Effector memory CD4-positive, alpha-beta T cell (primary cell): ENCODE data around the gene FYN.

Experiments
- DNase-seq, 3 donors: peaks; one replicate each; pipeline ENCODE4 v3.0.0-alpha.2; 2020
- H3K27ac ChIP-seq: 2 replicates; pipeline ENCODE4 v1.7.0; 2013; ENCODE audit warnings: mild to moderate bottlenecking, low read length, moderate library complexity; ENCODE audit not compliant: insufficient read depth, poor library complexity, severe bottlenecking
- H3K27me3 ChIP-seq: replicated peaks from 2 replicates; pipeline ENCODE4 v1.7.0; 2013; ENCODE audit warnings: mild to moderate bottlenecking, low read length; ENCODE audit not compliant: insufficient read depth, control insufficient read depth, poor library complexity, severe bottlenecking
- H3K36me3 ChIP-seq: 2 replicates; pipeline ENCODE4 v1.7.0; 2013; ENCODE audit warnings: mild to moderate bottlenecking, low read length, moderate library complexity; ENCODE audit not compliant: control insufficient read depth, insufficient read depth
- H3K4me1 ChIP-seq: 2 replicates; pipeline ENCODE4 v1.7.0; 2013; ENCODE audit warnings: low read length, mild to moderate bottlenecking; ENCODE audit not compliant: control insufficient read depth, insufficient read depth, poor library complexity, severe bottlenecking
- H3K4me3 ChIP-seq: 2 replicates; pipeline ENCODE4 v1.7.0; 2013; ENCODE audit warnings: low read length, low read depth, mild to moderate bottlenecking; ENCODE audit not compliant: insufficient read depth, poor library complexity, severe bottlenecking
- H3K9me3 ChIP-seq: 2 replicates; pipeline ENCODE4 v1.7.0; 2013; ENCODE audit warnings: mild to moderate bottlenecking, low read length, moderate library complexity; ENCODE audit not compliant: control insufficient read depth

The FYN gene

DNA sequence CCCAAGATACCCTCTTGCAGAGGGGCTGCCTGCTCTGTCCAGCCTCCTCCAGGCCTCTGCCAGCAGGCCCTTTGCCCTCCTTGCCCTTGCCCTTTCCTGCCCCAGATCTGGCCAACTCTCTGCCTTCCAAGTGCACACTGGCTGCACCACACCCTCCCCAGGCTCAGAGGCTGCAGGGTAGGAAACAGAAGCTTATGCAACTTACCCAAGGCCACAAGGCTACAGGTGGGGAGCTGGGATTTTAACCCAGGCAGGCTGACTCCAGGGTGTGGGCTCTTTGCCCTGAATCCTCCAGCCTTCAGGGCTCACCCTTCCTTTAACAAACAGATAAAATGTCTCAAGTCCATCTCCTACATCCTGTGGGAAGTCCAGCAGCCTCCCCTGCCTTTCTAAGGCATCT lies 253.1 kb downstream of the FYN start:
- no peaks in the 10 kb centered on the region for H3K9me3 ChIP-seq
- H3K4me1 ChIP-seq, result no peaks in the 10 kb centered on the region
- no peak overlapping the region for H3K27ac ChIP-seq
- H3K4me3 ChIP-seq, result no peak overlapping the region
- H3K36me3 ChIP-seq, result no peaks in the 10 kb centered on the region
- no peaks in the 10 kb centered on the region for H3K27me3 ChIP-seq
- DNase-seq, result no peak

DNA sequence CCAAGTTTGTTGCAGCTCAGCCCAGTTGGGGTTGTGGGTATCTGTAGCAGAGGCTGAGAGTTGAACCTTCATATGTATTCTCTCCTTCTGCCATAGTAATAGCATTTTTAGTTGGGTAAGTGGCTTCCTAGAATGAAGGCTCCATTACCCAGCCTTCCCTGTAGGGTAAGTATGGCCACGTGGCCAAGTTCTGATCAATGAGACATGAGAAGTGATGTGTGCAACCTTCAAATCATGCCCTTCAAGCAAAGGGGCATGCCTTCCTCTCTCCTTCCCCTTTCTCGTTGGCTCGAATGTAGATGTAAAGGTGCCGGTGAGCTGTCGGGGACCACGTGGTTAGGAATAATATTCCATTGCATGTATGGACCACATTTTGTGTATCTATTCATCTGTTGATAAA lies 254.8 kb downstream of the FYN start:
- no peak for DNase-seq
- Histone ChIP-seq H3K36me3 (no peaks in the 10 kb centered on the region), H3K27ac (no peak overlapping the region), H3K9me3 (no peaks in the 10 kb centered on the region), H3K4me3 (no peak overlapping the region), H3K27me3 (no peaks in the 10 kb centered on the region), H3K4me1 (no peaks in the 10 kb centered on the region)

DNA sequence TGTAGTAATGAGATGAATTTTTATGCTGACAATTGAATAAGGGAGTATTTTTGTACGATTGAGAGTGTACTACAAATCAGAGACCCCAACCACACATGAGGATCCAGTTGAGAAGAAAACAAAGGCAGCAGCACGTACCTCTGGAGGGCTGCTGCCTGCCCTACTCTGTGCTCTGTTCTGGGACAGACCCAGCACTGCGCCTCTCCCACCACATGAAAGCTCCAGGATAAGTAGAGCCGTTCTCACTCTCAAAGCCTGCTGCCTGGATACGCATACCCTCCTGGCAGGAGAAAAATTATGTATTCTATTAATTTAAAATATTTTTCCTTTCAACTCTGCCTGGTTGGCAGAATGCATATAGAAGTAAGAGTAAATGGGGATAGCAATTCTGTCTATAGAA lies 256.1 kb downstream of the FYN start:
- no peaks in the 10 kb centered on the region for H3K36me3 ChIP-seq
- DNase-seq, result no peak
- no peaks in the 10 kb centered on the region for H3K27me3 ChIP-seq
- H3K9me3 ChIP-seq, result no peaks in the 10 kb centered on the region
- H3K4me3 ChIP-seq, result no peak overlapping the region
- H3K4me1 ChIP-seq, result no peaks in the 10 kb centered on the region
- H3K27ac ChIP-seq, result no peak overlapping the region

DNA sequence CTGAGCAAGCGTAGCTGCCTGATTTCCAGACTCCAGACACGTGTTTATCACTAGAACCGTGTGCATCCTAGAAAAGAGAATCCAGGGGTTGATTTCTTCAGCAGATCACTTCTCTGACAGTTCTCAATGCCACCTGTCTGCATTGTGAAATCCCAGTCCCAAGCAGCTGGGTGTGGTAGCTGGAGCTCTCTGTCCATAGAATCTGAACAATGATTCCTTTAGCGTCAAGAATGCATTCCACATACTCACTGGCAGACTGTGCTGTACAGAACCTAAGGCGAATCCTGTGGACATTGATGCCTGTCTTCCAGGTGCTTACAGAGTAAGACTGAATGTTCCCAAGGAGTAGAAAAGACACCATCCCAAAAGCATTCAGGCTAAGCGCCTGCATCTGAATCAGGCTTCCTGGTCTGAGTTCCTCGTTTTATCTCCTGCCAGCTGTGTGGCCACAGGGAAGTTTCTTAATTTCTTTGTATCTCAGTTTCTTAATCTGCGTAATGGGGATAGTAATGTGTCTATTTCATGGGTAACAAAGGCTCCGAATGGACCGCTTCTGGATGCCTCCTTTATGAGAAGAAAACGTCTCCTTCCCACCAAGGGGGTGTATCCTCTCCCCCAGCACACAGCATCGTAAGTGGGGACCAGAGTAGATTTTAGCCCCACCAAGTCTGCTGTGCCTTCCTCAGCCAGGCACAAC lies 257.2 kb downstream of the FYN start:
- no peak overlapping the region for H3K27ac ChIP-seq
- no peaks in the 10 kb centered on the region for H3K4me1 ChIP-seq
- no peak for DNase-seq
- H3K36me3 ChIP-seq, result no peaks in the 10 kb centered on the region
- H3K27me3 ChIP-seq, result no peaks in the 10 kb centered on the region
- no peaks in the 10 kb centered on the region for H3K9me3 ChIP-seq
- H3K4me3 ChIP-seq, result no peak overlapping the region

DNA sequence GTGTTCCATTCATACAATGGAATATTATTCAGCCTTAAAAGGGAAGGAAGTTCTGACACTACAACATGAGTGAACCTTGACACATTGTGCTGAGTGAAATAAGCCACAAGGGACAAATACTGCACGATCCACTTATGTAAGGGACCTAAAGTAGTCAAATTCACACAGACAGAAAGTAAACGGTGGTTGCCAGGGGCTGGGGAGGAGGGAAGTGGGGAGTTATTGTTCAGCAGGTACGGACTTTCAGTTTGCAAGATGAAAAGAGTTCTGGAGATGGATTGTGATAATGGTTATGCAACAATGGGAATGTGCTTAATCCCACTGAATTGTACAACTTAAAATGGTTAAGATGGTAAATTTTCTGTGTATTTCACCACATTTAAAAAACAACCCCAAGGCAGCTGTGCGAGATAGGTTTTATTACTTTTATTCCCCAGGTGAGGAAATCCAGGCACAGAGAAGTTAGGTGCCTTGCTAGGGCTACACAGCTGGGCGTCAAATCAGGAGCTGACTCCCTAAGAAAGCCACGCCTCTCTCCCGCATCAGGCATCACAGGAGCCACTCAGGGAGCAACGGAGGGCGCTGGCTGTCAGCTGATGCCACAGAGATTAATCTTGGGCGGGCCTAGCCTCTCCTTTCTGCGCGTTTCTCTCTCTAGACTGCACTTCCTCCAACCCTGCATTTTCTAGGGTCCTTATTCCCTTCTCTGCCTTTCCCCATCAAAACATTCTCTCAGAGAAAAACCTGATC lies 258.2 kb downstream of the FYN start:
- H3K27me3 ChIP-seq, result no peaks in the 10 kb centered on the region
- H3K36me3 ChIP-seq, result no peaks in the 10 kb centered on the region
- no peak for DNase-seq
- no peaks in the 10 kb centered on the region for H3K4me1 ChIP-seq
- H3K4me3 ChIP-seq, result no peak overlapping the region
- H3K27ac ChIP-seq, result no peak overlapping the region
- no peaks in the 10 kb centered on the region for H3K9me3 ChIP-seq

DNA sequence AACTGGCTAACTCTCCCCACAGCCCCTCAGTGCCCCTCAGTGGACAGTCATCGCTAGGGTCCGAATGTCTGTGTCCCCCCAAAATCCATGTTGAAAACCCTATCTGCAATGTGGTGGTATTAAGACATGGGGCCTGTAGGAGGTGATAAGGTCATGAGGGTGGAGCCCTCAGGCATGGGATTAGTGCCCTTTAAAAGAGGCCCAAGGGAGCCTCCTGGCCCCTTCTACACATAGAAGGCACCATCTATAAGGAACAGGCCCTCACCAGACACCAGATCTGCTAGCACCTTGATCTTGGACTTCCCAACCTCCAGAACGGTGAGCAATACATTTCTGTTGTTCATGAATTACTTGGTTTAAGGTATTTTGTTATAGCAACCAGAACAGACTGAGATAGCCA lies 260.9 kb downstream of the FYN start:
- H3K4me1 ChIP-seq, result no peaks in the 10 kb centered on the region
- DNase-seq, result no peak

DNA sequence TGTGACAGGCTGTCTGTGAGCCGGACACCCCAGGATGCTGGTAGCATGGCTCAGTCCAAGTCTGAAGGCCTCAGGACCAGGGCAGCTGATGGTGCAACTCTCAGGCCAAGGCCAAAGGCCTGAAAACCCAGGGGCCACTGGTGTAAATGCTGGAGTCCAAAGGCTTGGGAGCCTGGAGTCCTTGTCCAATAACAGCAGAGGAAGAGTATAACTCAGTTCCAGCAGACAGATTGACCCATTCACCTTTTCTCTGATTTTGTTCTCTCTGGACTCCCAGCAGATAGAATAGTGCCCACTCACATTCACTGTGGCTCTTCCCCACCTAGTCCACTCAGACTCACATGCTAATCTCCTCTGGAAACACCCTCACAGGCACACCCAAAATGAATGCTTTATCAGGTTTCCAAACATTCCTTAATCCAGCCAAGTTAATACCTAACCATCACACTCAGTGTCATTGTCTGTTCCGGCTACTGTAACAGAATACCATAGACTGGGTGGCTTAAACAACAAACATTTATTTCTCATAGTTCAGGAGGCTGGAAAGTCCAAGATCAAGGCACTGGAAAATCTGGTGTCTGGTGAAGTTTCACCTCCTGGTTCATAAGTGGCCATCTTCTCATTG lies 262.6 kb downstream of the FYN start:
- DNase-seq, result no peak
- H3K36me3 ChIP-seq, result no peaks in the 10 kb centered on the region
- no peak overlapping the region for H3K4me3 ChIP-seq
- H3K9me3 ChIP-seq, result no peaks in the 10 kb centered on the region
- peaks cover 5% of the 10 kb centered on the region for H3K4me1 ChIP-seq
- no peaks in the 10 kb centered on the region for H3K27me3 ChIP-seq
- no peak overlapping the region for H3K27ac ChIP-seq

More for the DNA sequence above, 260.9 kb downstream of the FYN start:
- Histone ChIP-seq H3K27ac (no peak overlapping the region), H3K9me3 (no peaks in the 10 kb centered on the region), H3K27me3 (no peaks in the 10 kb centered on the region), H3K4me3 (no peak overlapping the region), H3K36me3 (no peaks in the 10 kb centered on the region)
